Measurements from ENCODE around the gene RPS14.

Gene RPS14

GRCh38 chr5:150398722-150399523, 50.6 kb downstream of the RPS14 start:
- DNase-seq, result peak; percentile 62

- no peak for DNase-seq
Measured at GRCh38 chr5:150397782-150398721, 51.5 kb downstream of the RPS14 start.

GRCh38 chr5:150397146-150397781, 52.3 kb downstream of the RPS14 start:
- DNase-seq, result no peak

- no peak for DNase-seq
Measured at GRCh38 chr5:150396267-150396666, 53.3 kb downstream of the RPS14 start.

GRCh38 chr5:150395688-150395975, 53.9 kb downstream of the RPS14 start:
- no peak for DNase-seq

GRCh38 chr5:150394912-150395687, 54.4 kb downstream of the RPS14 start:
- no peak for DNase-seq

- DNase-seq, result no peak
Measured at GRCh38 chr5:150394131-150394530, 55.4 kb downstream of the RPS14 start.

GRCh38 chr5:150393096-150393645, 56.4 kb downstream of the RPS14 start:
- DNase-seq, result no peak

GRCh38 chr5:150392680-150393079, 56.9 kb downstream of the RPS14 start:
- no peak for DNase-seq

All from CD4-positive, alpha-beta T cell treated with Interleukin-10 for 1 hour (primary cell).